ENCODE data around the gene DGKG.

DNA sequence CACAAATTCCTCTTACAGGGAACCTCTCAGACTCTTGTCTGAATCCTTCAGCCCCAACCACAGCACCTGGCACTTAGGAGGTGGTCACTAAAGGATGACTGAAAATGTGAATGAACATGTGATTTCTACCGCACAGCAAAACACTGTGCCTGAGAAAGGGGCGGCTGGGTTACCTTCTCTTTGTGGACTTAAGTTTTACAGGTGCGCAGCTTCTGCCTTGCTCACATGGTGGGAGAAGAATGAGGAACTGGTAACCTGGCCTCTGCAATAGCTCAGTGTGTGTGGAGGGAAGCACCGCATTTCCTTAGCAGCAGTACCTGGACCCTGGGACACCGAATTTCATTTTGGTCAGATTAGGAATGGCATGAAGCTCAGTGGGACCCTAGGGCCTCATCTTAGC is 243.3 kb downstream of the DGKG start:
- no peak for TF ChIP-seq TAF1 (IDR thresholded peaks at IDR 0.05; ENCODE audit: low read depth, low read length)
- no peak for TF ChIP-seq ATF2 (IDR thresholded peaks at IDR 0.05; ENCODE audit: low read length)
- no peak for TF ChIP-seq CTBP2 (IDR thresholded peaks at IDR 0.05; ENCODE audit: borderline replicate concordance, insufficient read depth, insufficient read length, low read length)
- no peak for TF ChIP-seq KDM1A (IDR thresholded peaks at IDR 0.05; ENCODE audit: borderline replicate concordance, low read length)
- no peak for TF ChIP-seq YY1 (IDR thresholded peaks at IDR 0.05; ENCODE audit: low read depth, low read length)
- no peak for TF ChIP-seq RXRA (IDR thresholded peaks at IDR 0.05; ENCODE audit: insufficient read depth, low read depth, low read length)
- TF ChIP-seq CTCF (IDR thresholded peaks at IDR 0.05; ENCODE audit: control extremely low read depth in 1 of 3, insufficient read depth in 1 of 3, low read depth in 1 of 3, low read length in 3 of 3), result no peak
